COLO668 (cell line): ENCODE results near the gene C14orf93.
"Not testable (repeated sequence)": the region's sequence is repeated elsewhere in the genome, so short reads cannot be mapped to it uniquely, and the experiment has no call there.

Source experiments
- DNase-seq: peaks from one replicate; lab custom pipeline; 2025; ENCODE audit not compliant: unreplicated experiment; lab: John Stamatoyannopoulos, UW

The C14orf93 gene

GRCh38 chr14:23021434-23021833 lies 11.5 kb upstream of the C14orf93 start:
- DNase-seq, result no peak

- no peak for DNase-seq
Observed at GRCh38 chr14:23020143-23021128, 10.5 kb upstream of the C14orf93 start.

GRCh38 chr14:23018107-23018506 lies 8.2 kb upstream of the C14orf93 start:
- DNase-seq, result no peak

GRCh38 chr14:23017091-23017490 lies 7.1 kb upstream of the C14orf93 start:
- DNase-seq, result no peak

- DNase-seq, result no peak
Observed at GRCh38 chr14:23015618-23016017, 5.7 kb upstream of the C14orf93 start.

GRCh38 chr14:23013749-23014054 lies 3.8 kb upstream of the C14orf93 start:
- DNase-seq, result not testable (repeated sequence)

- DNase-seq, result no peak
Observed at GRCh38 chr14:23013054-23013748, 3.3 kb upstream of the C14orf93 start.

- peak; percentile 4 for DNase-seq
Observed at GRCh38 chr14:23009483-23009938, 432 bp downstream of the C14orf93 start.

GRCh38 chr14:23008831-23009230 lies 1.1 kb downstream of the C14orf93 start:
- no peak for DNase-seq

- DNase-seq, result peak; percentile 98
Observed at GRCh38 chr14:23006544-23007419, 3.2 kb downstream of the C14orf93 start.

GRCh38 chr14:23006188-23006534 lies 3.8 kb downstream of the C14orf93 start:
- no peak for DNase-seq

- DNase-seq, result no peak
Observed at GRCh38 chr14:23005451-23006187, 4.3 kb downstream of the C14orf93 start.

- not testable (repeated sequence) for DNase-seq
Observed at GRCh38 chr14:23004274-23004673, 5.7 kb downstream of the C14orf93 start.

GRCh38 chr14:23002592-23002991 lies 7.4 kb downstream of the C14orf93 start:
- no peak for DNase-seq

GRCh38 chr14:23000860-23001259 lies 9.1 kb downstream of the C14orf93 start:
- DNase-seq, result no peak

GRCh38 chr14:22998329-22999012 lies 11.5 kb downstream of the C14orf93 start:
- no peak for DNase-seq

- no peak for DNase-seq
Observed at GRCh38 chr14:22997676-22998323, 12.1 kb downstream of the C14orf93 start.

- no peak for DNase-seq
Observed at GRCh38 chr14:22996768-22997654, 12.9 kb downstream of the C14orf93 start.
